Activated CD8-positive, alpha-beta memory T cell treated with anti-CD3 and anti-CD28 coated beads, Interleukin-2, amount 10 ng/mL, durations not matched to agents 7 days and 5 days (primary cell): Measurements from ENCODE around the gene SEC24C. TPM values are rescaled to one million over a fixed set of nuclear protein-coding genes. Genes with fewer than 3 reads are reported as not detected.
A peak's percentile ranks its signal among the peaks of the same experiment; 100 is the strongest.
"Not testable (repeated sequence)": the region's sequence is repeated elsewhere in the genome, so short reads cannot be mapped to it uniquely, and the experiment has no call there.

Experiments
- ATAC-seq: fragments of 150-1000 bp; cut with Tn5 transposase; one replicate; pipeline ENCODE4 v1.10.0; 2021; ENCODE audit warnings: moderate library complexity
- CTCF ChIA-PET: fragments of 350-600 bp; sonication (Branson Sonifier 250); formaldehyde crosslinking; loops from one replicate; lab custom pipeline; 2021; ENCODE audit warnings: antibody characterized with exemption; lab: Charles Lee
- DNase-seq: peaks from one replicate; pipeline ENCODE4 v3.0.0-alpha.2; 2020
- H3K27ac Mint-ChIP-seq: one replicate; pipeline ENCODE4 v1.8.0; 2021; ENCODE audit warnings: mild to moderate bottlenecking, mixed read lengths
- H3K27me3 Mint-ChIP-seq: one replicate; pipeline ENCODE4 v1.8.0; 2021; ENCODE audit warnings: mixed read lengths
- H3K36me3 Mint-ChIP-seq: one replicate; pipeline ENCODE4 v1.8.0; 2021; ENCODE audit warnings: mild to moderate bottlenecking, mixed read lengths
- H3K4me1 Mint-ChIP-seq: one replicate; pipeline ENCODE4 v1.8.0; 2021; ENCODE audit warnings: mixed read lengths
- H3K4me3 Mint-ChIP-seq: one replicate; pipeline ENCODE4 v1.8.0; 2021; ENCODE audit warnings: mild to moderate bottlenecking, moderate library complexity, mixed read lengths
- H3K9me3 Mint-ChIP-seq: one replicate; pipeline ENCODE4 v1.8.0; 2022; ENCODE audit warnings: low read depth, mixed read lengths
- total RNA-seq, 2 experiments: library from RNA; stranded (reverse); gene quantifications; one replicate each; pipeline ENCODE4 v1.2.3, GENCODE V29; 2021

Gene SEC24C
- 10 to 100 TPM; 84.5 to 98.0 TPM for total RNA-seq

- CTCF ChIA-PET = interaction anchor here (0.7 to 4.4 kb wide), 13 partner anchors 9 to 38 kb away, joined by 3 to 18 read pairs (median 4); partner anchors contain the start of gene CHCHD1
- ATAC-seq = peak; percentile 95
- H3K27me3 Mint-ChIP-seq = no peaks in the 10 kb centered on the region
- peak within 1 kb of the TSS; percentile 100 for H3K27ac Mint-ChIP-seq
- peak; percentile 98 for DNase-seq
- H3K36me3 Mint-ChIP-seq = peaks cover 18% of the 10 kb centered on the region
- no peaks in the 10 kb centered on the region for H3K9me3 Mint-ChIP-seq
- H3K4me3 Mint-ChIP-seq = peak within 1 kb of the TSS; percentile 99
- H3K4me1 Mint-ChIP-seq = peaks cover 40% of the 10 kb centered on the region
Measured at GRCh38 chr10:73743905-73744663, at the start of gene SEC24C. SEC24C (plus strand) TSS chr10:73744372; CDS start chr10:73746833, 2,461 bp downstream.

GRCh38 chr10:73695302-73695701 is 48.9 kb upstream of the SEC24C start:
- H3K36me3 Mint-ChIP-seq, H3K27me3 Mint-ChIP-seq, CTCF ChIA-PET, ATAC-seq, H3K4me1 Mint-ChIP-seq, H3K27ac Mint-ChIP-seq, DNase-seq, H3K9me3 Mint-ChIP-seq, H3K4me3 Mint-ChIP-seq: not testable (repeated sequence)

- ATAC-seq, CTCF ChIA-PET: not testable (repeated sequence)
Measured at GRCh38 chr10:73697675-73698159, 46.5 kb upstream of the SEC24C start, which contains the start of gene AGAP5. AGAP5 (minus strand) TSS chr10:73698109; CDS start chr10:73697755, 354 bp downstream.

GRCh38 chr10:73698819-73699218 is 45.4 kb upstream of the SEC24C start:
- H3K4me1 Mint-ChIP-seq, DNase-seq, H3K4me3 Mint-ChIP-seq, H3K27me3 Mint-ChIP-seq, H3K36me3 Mint-ChIP-seq, CTCF ChIA-PET, H3K9me3 Mint-ChIP-seq, ATAC-seq, H3K27ac Mint-ChIP-seq: not testable (repeated sequence)

More at GRCh38 chr10:73697675-73698159, 46.5 kb upstream of the SEC24C start, which contains the start of gene AGAP5:
- not testable (repeated sequence) for H3K27me3 Mint-ChIP-seq, H3K4me3 Mint-ChIP-seq, H3K27ac Mint-ChIP-seq, H3K9me3 Mint-ChIP-seq, H3K4me1 Mint-ChIP-seq, DNase-seq, H3K36me3 Mint-ChIP-seq

- H3K4me3 Mint-ChIP-seq, H3K27ac Mint-ChIP-seq, H3K27me3 Mint-ChIP-seq, DNase-seq, ATAC-seq, H3K4me1 Mint-ChIP-seq, H3K9me3 Mint-ChIP-seq: not testable (repeated sequence)
- H3K36me3 Mint-ChIP-seq = peaks cover 14% of the 10 kb centered on the region
- CTCF ChIA-PET = interaction anchor here (1.0 kb wide), 1 partner anchor 56 kb away, joined by 3 read pairs; no protein-coding TSS in a partner anchor
Measured at GRCh38 chr10:73703924-73704323, 40.2 kb upstream of the SEC24C start.

GRCh38 chr10:73705506-73706072 is 38.6 kb upstream of the SEC24C start:
- H3K4me1 Mint-ChIP-seq, H3K27me3 Mint-ChIP-seq, H3K9me3 Mint-ChIP-seq, DNase-seq, ATAC-seq, H3K27ac Mint-ChIP-seq, CTCF ChIA-PET, H3K4me3 Mint-ChIP-seq: not testable (repeated sequence)
- H3K36me3 Mint-ChIP-seq = peaks cover 12% of the 10 kb centered on the region

GRCh38 chr10:73706488-73706887 is 37.7 kb upstream of the SEC24C start:
- ATAC-seq, DNase-seq, H3K27ac Mint-ChIP-seq, CTCF ChIA-PET, H3K27me3 Mint-ChIP-seq, H3K4me3 Mint-ChIP-seq, H3K9me3 Mint-ChIP-seq, H3K4me1 Mint-ChIP-seq: not testable (repeated sequence)
- H3K36me3 Mint-ChIP-seq = peaks cover 12% of the 10 kb centered on the region

- H3K9me3 Mint-ChIP-seq, CTCF ChIA-PET, H3K27ac Mint-ChIP-seq, ATAC-seq, H3K4me3 Mint-ChIP-seq, DNase-seq, H3K4me1 Mint-ChIP-seq, H3K27me3 Mint-ChIP-seq: not testable (repeated sequence)
- H3K36me3 Mint-ChIP-seq = peaks cover 11% of the 10 kb centered on the region
Measured at GRCh38 chr10:73707628-73708027, 36.5 kb upstream of the SEC24C start.

- ATAC-seq, H3K9me3 Mint-ChIP-seq, H3K4me1 Mint-ChIP-seq, CTCF ChIA-PET, H3K27me3 Mint-ChIP-seq, DNase-seq, H3K4me3 Mint-ChIP-seq: not testable (repeated sequence)
- H3K36me3 Mint-ChIP-seq = peaks cover 11% of the 10 kb centered on the region
- H3K27ac Mint-ChIP-seq = peak overlapping the region; percentile 17
Measured at GRCh38 chr10:73708122-73708521, 36.0 kb upstream of the SEC24C start.

- DNase-seq, H3K36me3 Mint-ChIP-seq, ATAC-seq, CTCF ChIA-PET, H3K4me1 Mint-ChIP-seq, H3K9me3 Mint-ChIP-seq, H3K4me3 Mint-ChIP-seq, H3K27ac Mint-ChIP-seq, H3K27me3 Mint-ChIP-seq: not testable (repeated sequence)
Measured at GRCh38 chr10:73711683-73712082, 32.5 kb upstream of the SEC24C start.

GRCh38 chr10:73713912-73714311 is 30.3 kb upstream of the SEC24C start:
- DNase-seq, H3K4me3 Mint-ChIP-seq, H3K27me3 Mint-ChIP-seq, H3K9me3 Mint-ChIP-seq, H3K27ac Mint-ChIP-seq, H3K4me1 Mint-ChIP-seq, ATAC-seq, CTCF ChIA-PET: not testable (repeated sequence)
- H3K36me3 Mint-ChIP-seq = peaks cover 17% of the 10 kb centered on the region

GRCh38 chr10:73714483-73714882 is 29.7 kb upstream of the SEC24C start:
- H3K27me3 Mint-ChIP-seq, CTCF ChIA-PET, DNase-seq, H3K9me3 Mint-ChIP-seq, H3K4me3 Mint-ChIP-seq, H3K4me1 Mint-ChIP-seq, H3K27ac Mint-ChIP-seq, ATAC-seq: not testable (repeated sequence)
- H3K36me3 Mint-ChIP-seq = peaks cover 22% of the 10 kb centered on the region

- CTCF ChIA-PET, H3K4me1 Mint-ChIP-seq: not testable (repeated sequence)
Measured at GRCh38 chr10:73715179-73716156, 28.7 kb upstream of the SEC24C start.

More at GRCh38 chr10:73715179-73716156, 28.7 kb upstream of the SEC24C start:
- not testable (repeated sequence) for ATAC-seq, H3K27ac Mint-ChIP-seq, DNase-seq, H3K27me3 Mint-ChIP-seq, H3K9me3 Mint-ChIP-seq, H3K4me3 Mint-ChIP-seq
- peaks cover 24% of the 10 kb centered on the region for H3K36me3 Mint-ChIP-seq
